C4-2B (cell line): ENCODE results near the gene AUH.

ENCODE experiments used
- CTCF ChIP-seq: fragments of 450-650 bp; conservative IDR thresholded peaks from 2 replicates; pipeline ENCODE4 v1.5.1; 2017; ENCODE audit warnings: mild to moderate bottlenecking
- ZFX ChIP-seq: fragments of 450-650 bp; IDR thresholded peaks from 2 replicates; pipeline ENCODE4 v1.6.1; 2017

DNA sequence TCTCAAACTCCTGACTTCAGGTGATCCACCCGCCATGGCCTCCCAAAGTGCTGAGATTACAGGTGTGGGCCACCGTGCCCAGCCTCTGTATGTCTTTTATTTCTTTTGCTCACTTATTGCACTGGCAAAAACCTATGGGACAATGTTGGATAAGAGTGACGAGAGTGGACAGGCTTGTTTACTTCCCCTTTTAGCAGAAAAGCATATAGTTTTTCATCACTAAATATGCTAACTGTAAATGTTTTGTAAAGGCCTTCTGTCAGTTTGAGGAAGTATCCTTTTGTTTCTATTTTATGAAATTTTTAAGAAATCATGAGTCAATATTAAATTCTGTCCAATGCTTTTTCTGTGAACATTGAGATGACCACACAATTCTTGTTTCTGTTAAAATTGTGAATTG, 103.3 kb downstream of the AUH start:
- TF ChIP-seq CTCF (no peak), ZFX (no peak)
